SJSA1 (cell line): ENCODE results near the gene TNIP1. TPM values are rescaled to one million over a fixed set of nuclear protein-coding genes. Genes with fewer than 3 reads are reported as not detected.

Experiments
- DNase-seq, 2 experiments: peaks; one replicate each; pipeline ENCODE4 v3.0.0-alpha.2; 2015 to 2020; ENCODE audit warnings: low spot score in 2 of 2, low read depth in 1 of 2
- H3K27ac ChIP-seq: fragments of 250-450 bp; sonication (Bioruptor Pico); 2 replicates; pipeline ENCODE4 v1.5.1; 2020; ENCODE audit warnings: mild to moderate bottlenecking, moderate library complexity
- H3K27me3 ChIP-seq: fragments of 250-450 bp; sonication (Bioruptor Pico); replicated peaks from 2 replicates; pipeline ENCODE4 v1.5.1; 2020; ENCODE audit warnings: mild to moderate bottlenecking, moderate library complexity
- H3K36me3 ChIP-seq: fragments of 250-450 bp; sonication (Bioruptor Pico); 2 replicates; pipeline ENCODE4 v1.5.1; 2020; ENCODE audit warnings: mild to moderate bottlenecking
- H3K4me1 ChIP-seq: fragments of 250-450 bp; sonication (Bioruptor Pico); replicated peaks from 2 replicates; pipeline ENCODE4 v1.6.1; 2021; ENCODE audit warnings: mild to moderate bottlenecking
- H3K4me3 ChIP-seq: fragments of 250-450 bp; sonication (Bioruptor Pico); 2 replicates; pipeline ENCODE4 v1.5.1; 2020; ENCODE audit warnings: mild to moderate bottlenecking
- H3K9me3 ChIP-seq: fragments of 250-450 bp; sonication (Bioruptor Pico); replicated peaks from 2 replicates; pipeline ENCODE4 v1.5.1; 2020; ENCODE audit warnings: mild to moderate bottlenecking
- total RNA-seq: library from RNA; depleted of rRNA; stranded (reverse); fragments of >200 nt; shearing (Covaris generic); gene quantifications from 2 replicates; pipeline ENCODE4 v1.2.3, GENCODE V29; 2014

TNIP1 gene
- total RNA-seq, 1 experiment from 2014 or later: 296 TPM

DNA sequence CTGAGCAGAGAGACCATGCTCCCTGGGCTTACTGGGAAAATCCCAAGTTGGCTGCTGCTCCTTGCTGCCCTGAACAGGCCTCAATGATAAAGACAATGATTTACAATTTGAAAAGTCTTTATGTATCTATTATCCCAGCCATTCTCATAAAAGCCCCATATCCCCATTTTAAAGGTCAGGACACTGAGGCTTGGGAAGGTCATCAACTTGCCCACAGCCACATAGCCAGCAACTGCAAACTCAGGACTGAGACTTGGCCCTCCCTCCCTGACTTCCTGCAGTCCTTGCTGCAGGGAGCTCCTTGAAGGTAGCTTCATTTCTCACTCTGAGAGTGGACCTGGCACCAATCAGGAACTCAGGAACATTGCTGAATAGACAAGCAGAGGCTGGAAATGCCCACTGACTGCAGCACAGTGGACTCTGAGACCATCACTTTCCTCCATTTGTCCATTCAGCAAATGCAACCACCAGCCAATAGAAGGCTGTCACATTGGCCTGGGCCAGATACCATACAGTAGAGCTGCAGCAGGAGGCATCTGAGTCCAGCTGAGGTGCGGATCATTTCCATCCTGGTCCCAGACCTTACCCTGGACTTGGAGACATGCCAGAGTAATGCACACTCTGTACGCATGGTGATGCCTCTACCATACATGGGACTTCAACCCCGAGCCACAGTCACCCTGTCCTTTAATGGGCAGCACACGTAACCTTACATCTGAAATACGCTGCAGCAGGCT, 18.3 kb downstream of the TNIP1 start:
- Histone ChIP-seq H3K27me3 (no peaks in the 10 kb centered on the region), H3K27ac (peak overlapping the region; percentile 82), H3K36me3 (peaks cover 98% of the 10 kb centered on the region), H3K4me1 (peaks cover 47% of the 10 kb centered on the region), H3K4me3 (no peak overlapping the region), H3K9me3 (no peaks in the 10 kb centered on the region)
- DNase-seq: peak in 1 of 2 experiments; percentile 11

DNA sequence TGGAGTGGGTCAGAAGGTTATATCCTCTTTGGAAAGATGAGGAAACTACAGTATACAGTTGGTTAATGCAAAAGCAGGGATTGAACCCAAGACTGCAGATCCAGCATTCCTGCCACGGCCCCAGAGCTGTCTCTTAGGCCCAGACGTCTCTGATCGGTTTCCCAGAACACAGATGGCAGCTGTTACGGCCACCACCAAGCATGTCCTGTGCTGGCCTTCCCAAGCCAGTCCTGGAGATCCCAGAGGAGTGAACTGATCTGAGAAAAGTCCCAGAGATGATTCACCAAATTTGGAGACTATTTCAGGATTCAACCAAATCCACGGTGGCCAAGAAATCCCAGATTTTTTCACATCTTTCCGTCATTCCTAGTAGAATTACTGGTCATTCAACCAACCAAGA, 20.1 kb downstream of the TNIP1 start:
- no peak for DNase-seq
- Histone ChIP-seq H3K27me3 (no peaks in the 10 kb centered on the region), H3K9me3 (no peaks in the 10 kb centered on the region), H3K4me1 (peaks cover 43% of the 10 kb centered on the region), H3K4me3 (no peak overlapping the region), H3K36me3 (peaks cover 99% of the 10 kb centered on the region), H3K27ac (no peak overlapping the region)

- H3K4me1 ChIP-seq: peaks cover 27% of the 10 kb centered on the region
- no peak overlapping the region for H3K27ac ChIP-seq
- H3K9me3 ChIP-seq: no peaks in the 10 kb centered on the region
- no peaks in the 10 kb centered on the region for H3K27me3 ChIP-seq
- no peak for DNase-seq
- peaks cover 100% of the 10 kb centered on the region for H3K36me3 ChIP-seq
- no peak overlapping the region for H3K4me3 ChIP-seq
These were observed 21.8 kb downstream of the TNIP1 start for GRCh38 chr5:151058891-151059489.

DNA sequence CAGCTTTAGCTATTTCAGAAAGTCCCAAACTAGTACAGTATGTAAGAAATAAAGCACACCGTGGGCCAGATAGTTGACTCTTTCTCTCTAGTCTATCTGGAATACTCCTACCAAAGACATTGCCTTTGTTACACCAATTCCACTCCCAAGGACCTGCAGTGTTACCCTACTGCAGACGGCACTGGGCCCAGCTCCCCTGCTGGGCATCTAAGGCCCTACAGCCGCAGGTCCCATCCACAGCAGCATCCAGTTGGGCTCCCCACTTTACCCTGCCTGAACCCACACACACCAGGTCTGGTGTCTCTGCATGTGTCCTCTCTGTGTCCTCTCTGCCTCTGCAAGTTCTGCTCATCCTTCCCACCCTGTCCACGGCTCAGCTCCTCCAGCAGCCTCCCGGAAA, 22.5 kb downstream of the TNIP1 start:
- Histone ChIP-seq H3K4me3 (no peak overlapping the region), H3K36me3 (peaks cover 100% of the 10 kb centered on the region), H3K4me1 (peaks cover 20% of the 10 kb centered on the region), H3K27me3 (no peaks in the 10 kb centered on the region), H3K27ac (no peak overlapping the region), H3K9me3 (no peaks in the 10 kb centered on the region)
- no peak for DNase-seq

DNA sequence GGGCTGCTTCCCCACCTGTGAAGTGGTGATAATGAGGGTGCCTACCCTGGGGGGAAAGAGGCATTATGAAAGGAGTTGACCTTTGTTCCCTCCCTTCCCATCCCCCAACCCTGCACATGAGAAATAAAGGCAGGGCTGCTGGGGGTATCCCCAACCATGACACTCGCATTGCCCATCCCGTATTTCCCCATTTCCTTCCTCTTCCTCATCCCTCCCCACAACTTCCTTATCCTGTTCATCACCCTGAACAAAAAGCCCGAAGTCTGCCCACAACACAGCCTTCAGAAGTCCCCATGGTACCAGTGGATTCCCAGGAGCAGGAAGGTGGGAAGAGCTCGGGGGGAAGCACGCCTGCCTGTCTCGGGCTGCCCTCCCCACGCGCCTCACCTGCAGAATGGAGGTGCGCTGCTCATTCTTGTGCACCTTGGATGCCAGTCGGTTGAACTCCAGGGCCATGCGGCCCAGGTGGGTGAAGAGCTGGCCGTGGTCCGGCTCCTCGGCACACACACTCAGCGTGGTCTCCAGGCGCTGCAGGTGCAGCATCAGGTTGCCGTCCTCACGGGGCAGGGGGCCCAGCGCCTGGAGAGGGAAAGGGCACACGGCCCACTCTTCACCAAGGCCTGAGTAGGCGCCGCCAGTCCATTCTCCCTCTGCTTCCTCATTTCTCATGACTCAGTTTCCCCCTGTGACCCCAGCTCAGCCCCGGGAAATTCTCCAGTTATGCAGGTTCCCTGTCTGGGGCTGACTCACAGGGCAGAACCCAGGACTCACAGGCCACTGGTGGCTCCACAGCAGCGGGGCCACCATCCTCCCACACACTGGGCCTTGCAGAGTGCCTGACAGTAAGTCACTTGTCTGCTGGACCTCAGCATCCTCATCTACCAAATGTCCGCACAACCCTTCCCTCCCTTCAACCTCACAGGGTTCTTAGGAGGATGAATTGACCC, 24.2 kb downstream of the TNIP1 start:
- Histone ChIP-seq H3K27ac (no peak overlapping the region), H3K9me3 (no peaks in the 10 kb centered on the region), H3K27me3 (no peaks in the 10 kb centered on the region), H3K36me3 (peaks cover 98% of the 10 kb centered on the region), H3K4me3 (no peak overlapping the region), H3K4me1 (peaks cover 20% of the 10 kb centered on the region)
- DNase-seq: no peak

- Histone ChIP-seq H3K27ac (no peak overlapping the region), H3K4me1 (peaks cover 24% of the 10 kb centered on the region), H3K27me3 (no peaks in the 10 kb centered on the region), H3K9me3 (no peaks in the 10 kb centered on the region), H3K36me3 (peaks cover 96% of the 10 kb centered on the region), H3K4me3 (no peak overlapping the region)
- no peak for DNase-seq
These were observed 25.5 kb downstream of the TNIP1 start for GRCh38 chr5:151055336-151055735.

GRCh38 chr5:151054709-151055108, 26.1 kb downstream of the TNIP1 start:
- Histone ChIP-seq H3K4me1 (peaks cover 19% of the 10 kb centered on the region), H3K9me3 (no peaks in the 10 kb centered on the region), H3K27ac (no peak overlapping the region), H3K4me3 (no peak overlapping the region), H3K27me3 (no peaks in the 10 kb centered on the region), H3K36me3 (peaks cover 96% of the 10 kb centered on the region)
- no peak for DNase-seq

- H3K27me3 ChIP-seq: no peaks in the 10 kb centered on the region
- no peak for DNase-seq
- H3K9me3 ChIP-seq: no peaks in the 10 kb centered on the region
- peaks cover 19% of the 10 kb centered on the region for H3K4me1 ChIP-seq
- H3K4me3 ChIP-seq: no peak overlapping the region
- H3K27ac ChIP-seq: no peak overlapping the region
- H3K36me3 ChIP-seq: peaks cover 96% of the 10 kb centered on the region
These were observed 26.9 kb downstream of the TNIP1 start for GRCh38 chr5:151053796-151054462.

- no peak for DNase-seq
- Histone ChIP-seq H3K4me3 (no peak overlapping the region), H3K9me3 (no peaks in the 10 kb centered on the region), H3K4me1 (peaks cover 19% of the 10 kb centered on the region), H3K27me3 (no peaks in the 10 kb centered on the region), H3K27ac (no peak overlapping the region), H3K36me3 (peaks cover 96% of the 10 kb centered on the region)
These were observed 28.0 kb downstream of the TNIP1 start for GRCh38 chr5:151052836-151053235.

GRCh38 chr5:151051931-151052608, 28.8 kb downstream of the TNIP1 start:
- DNase-seq: no peak
- H3K4me3 ChIP-seq: no peak overlapping the region
- H3K36me3 ChIP-seq: peaks cover 96% of the 10 kb centered on the region
- peaks cover 19% of the 10 kb centered on the region for H3K4me1 ChIP-seq
- no peaks in the 10 kb centered on the region for H3K27me3 ChIP-seq
- H3K27ac ChIP-seq: no peak overlapping the region
- H3K9me3 ChIP-seq: no peaks in the 10 kb centered on the region

DNA sequence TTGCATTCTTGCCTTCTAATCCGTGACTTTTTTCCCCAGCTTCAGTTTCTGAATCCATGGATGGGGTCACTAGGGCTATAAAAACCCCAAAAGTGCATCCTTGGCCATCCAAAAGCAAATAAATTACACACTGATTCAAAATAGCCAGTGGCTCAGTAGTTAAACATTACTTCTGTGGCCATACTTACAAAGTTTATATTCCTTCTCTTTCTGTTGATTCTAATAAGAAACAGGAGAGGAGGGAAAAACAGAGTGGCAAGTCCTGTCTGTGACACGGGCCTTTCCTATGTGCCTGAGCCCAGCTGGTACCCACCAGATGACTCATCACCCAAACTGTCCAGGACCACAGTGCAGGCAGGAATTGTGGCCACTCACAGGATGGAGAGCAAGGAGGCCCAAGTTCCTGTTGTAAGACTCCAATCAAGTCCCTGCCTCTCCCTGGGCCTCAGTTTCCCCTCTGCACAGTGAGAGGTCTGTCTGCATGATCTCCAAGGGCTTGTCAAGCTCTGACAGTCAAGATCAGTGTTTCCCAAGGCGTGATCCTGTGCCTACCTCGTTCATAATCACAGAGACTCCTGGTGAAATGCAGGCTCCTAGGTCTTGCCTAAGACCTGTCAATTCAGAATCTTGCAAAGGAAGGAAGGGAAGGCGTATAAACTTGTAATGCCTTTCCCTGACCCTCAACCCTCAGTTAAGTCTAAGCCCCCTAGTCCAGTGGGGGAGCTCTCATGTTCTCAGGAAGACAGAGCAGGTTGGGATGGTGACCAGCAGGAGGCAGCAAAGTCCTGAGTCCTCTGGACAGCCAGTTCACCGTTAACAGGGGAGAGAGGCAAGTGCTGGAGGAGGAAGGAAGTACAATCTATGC, 29.5 kb downstream of the TNIP1 start:
- H3K36me3 ChIP-seq: peaks cover 96% of the 10 kb centered on the region
- peaks cover 19% of the 10 kb centered on the region for H3K4me1 ChIP-seq
- H3K27me3 ChIP-seq: no peaks in the 10 kb centered on the region
- H3K4me3 ChIP-seq: no peak overlapping the region
- peak; percentile 77 to 87 for DNase-seq
- H3K9me3 ChIP-seq: no peaks in the 10 kb centered on the region
- H3K27ac ChIP-seq: no peak overlapping the region

DNA sequence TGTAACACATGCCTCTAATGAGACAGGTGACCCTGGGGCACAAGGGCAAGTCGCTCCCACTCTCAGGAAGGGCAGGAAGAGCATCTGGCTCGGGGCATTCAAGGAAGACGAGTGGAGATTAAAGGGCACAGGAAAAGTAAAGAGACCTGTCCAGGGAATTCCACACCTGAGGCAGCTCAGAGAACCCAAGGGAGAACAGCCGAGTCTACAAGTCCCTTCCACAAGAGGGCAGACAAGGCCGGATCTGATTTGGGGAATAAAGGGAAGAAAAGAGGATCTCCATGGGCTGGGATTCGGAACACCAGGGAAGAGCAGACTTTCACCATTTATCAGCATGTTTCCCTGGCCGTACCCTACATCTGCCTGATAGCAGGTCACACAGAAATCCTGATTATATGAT, 32.3 kb downstream of the TNIP1 start:
- Histone ChIP-seq H3K36me3 (peaks cover 96% of the 10 kb centered on the region), H3K4me1 (peaks cover 19% of the 10 kb centered on the region), H3K9me3 (no peaks in the 10 kb centered on the region), H3K27ac (no peak overlapping the region), H3K27me3 (no peaks in the 10 kb centered on the region), H3K4me3 (no peak overlapping the region)
- DNase-seq: no peak
